HL-60 (cell line): ENCODE measurements around the gene PMIS2.

Experiments used
- DNase-seq, 2 experiments: peaks; one replicate each; pipeline ENCODE4 v3.0.0-alpha.2; 2010 to 2020; ENCODE audit warnings: low read depth in 1 of 2, low spot score in 1 of 2
- H3K27ac ChIP-seq: fragments of 250-450 bp; sonication (Bioruptor Pico); replicated peaks from 2 replicates; pipeline ENCODE4 v1.5.1; 2020; ENCODE audit warnings: mild to moderate bottlenecking, moderate library complexity
- H3K27me3 ChIP-seq: fragments of 250-450 bp; sonication (Bioruptor Pico); 2 replicates; pipeline ENCODE4 v1.5.1; 2021; ENCODE audit warnings: mild to moderate bottlenecking, moderate library complexity; ENCODE audit not compliant: insufficient read depth, poor library complexity, severe bottlenecking
- H3K4me3 ChIP-seq: replicated peaks from 2 replicates; pipeline ENCODE4 v1.5.1; 2011; ENCODE audit warnings: mild to moderate bottlenecking, control low read depth, low read length; ENCODE audit not compliant: insufficient read depth
- CTCF ChIP-seq: IDR thresholded peaks from one replicate; pipeline ENCODE4 v1.5.1; 2011; ENCODE audit warnings: low read length, control low read depth, inconsistent platforms; ENCODE audit not compliant: insufficient read depth
- GABPA ChIP-seq: IDR thresholded peaks from 2 replicates; pipeline ENCODE4 v1.6.1; 2012; ENCODE audit warnings: low read depth
- POLR2AphosphoS5 ChIP-seq: IDR thresholded peaks from 2 replicates; pipeline ENCODE4 v1.6.1; 2012; ENCODE audit warnings: low read depth
- REST ChIP-seq: IDR thresholded peaks from 2 replicates; pipeline ENCODE4 v1.6.1; 2012; ENCODE audit warnings: low read depth; ENCODE audit not compliant: insufficient replicate concordance
- SPI1 ChIP-seq: IDR thresholded peaks from 2 replicates; pipeline ENCODE4 v1.6.1; 2012; ENCODE audit warnings: low read depth, mild to moderate bottlenecking, borderline replicate concordance

PMIS2 gene

GRCh38 chr19:35560271-35560670, 25.7 kb upstream of the PMIS2 start:
- Histone ChIP-seq H3K27me3 (peaks cover 11% of the 10 kb centered on the region), H3K4me3 (no peak overlapping the region), H3K27ac (no peak overlapping the region)
- no peak for TF ChIP-seq POLR2AphosphoS5
- no peak for TF ChIP-seq CTCF
- no peak for TF ChIP-seq SPI1
- TF ChIP-seq REST, result no peak
- no peak for TF ChIP-seq GABPA
- DNase-seq, result no peak

- Histone ChIP-seq H3K27ac (no peak overlapping the region), H3K4me3 (no peak overlapping the region), H3K27me3 (peaks cover 11% of the 10 kb centered on the region)
- TF ChIP-seq POLR2AphosphoS5 (no peak), SPI1 (no peak), REST (no peak), CTCF (no peak), GABPA (no peak)
- DNase-seq, result no peak
Measured at GRCh38 chr19:35560677-35561076, 25.3 kb upstream of the PMIS2 start.

- TF ChIP-seq POLR2AphosphoS5 (no peak), REST (no peak), SPI1 (no peak), CTCF (no peak), GABPA (no peak)
- Histone ChIP-seq H3K27me3 (peaks cover 11% of the 10 kb centered on the region), H3K27ac (no peak overlapping the region), H3K4me3 (no peak overlapping the region)
- no peak for DNase-seq
Measured at GRCh38 chr19:35561436-35561835, 24.5 kb upstream of the PMIS2 start.
